Ovary (tissue), 9 donors: ENCODE results near the gene PRRT4. TPM values are rescaled to one million over a fixed set of nuclear protein-coding genes. Genes with fewer than 3 reads are reported as not detected.

Experiments
- DNase-seq, 5 donors: peaks; one replicate each; pipeline ENCODE4 v3.0.0-alpha.2; 2019 to 2020
- H3K27ac ChIP-seq, 2 donors: fragments of 200-600 bp; one replicate each; pipeline versions ENCODE4 v1.5.1 to v1.8.0; 2019 to 2022
- H3K27me3 ChIP-seq: fragments of 200-600 bp; one replicate; pipeline ENCODE4 v1.8.0; 2022
- H3K36me3 ChIP-seq: fragments of 200-600 bp; sonication (generic); one replicate; pipeline ENCODE4 v1.5.1; 2019
- H3K4me1 ChIP-seq: one replicate; pipeline ENCODE4 v1.8.1; 2013; ENCODE audit warnings: mild to moderate bottlenecking, moderate library complexity; ENCODE audit not compliant: insufficient read depth
- H3K4me3 ChIP-seq: fragments of 200-600 bp; sonication (generic); one replicate; pipeline ENCODE4 v1.5.1; 2017
- H3K9me3 ChIP-seq, 2 donors: fragments of 200-600 bp in 1 of 2; sonication (generic) in 1 of 2; one replicate each; pipeline versions ENCODE4 v1.5.1 to v1.8.1; 2013 to 2019; ENCODE audit warnings: mild to moderate bottlenecking in 1 of 2, moderate library complexity in 1 of 2
- CTCF ChIP-seq, 3 donors: fragments of 450-650 bp in 2 of 3; fragments of 200-600 bp in 1 of 3; IDR thresholded peaks; one replicate each; pipeline versions ENCODE4 v1.5.1 to v1.8.0; 2016 to 2022; ENCODE audit warnings: antibody characterized with exemption in 3 of 3, mild to moderate bottlenecking in 1 of 3
- EP300 ChIP-seq: sonication (generic); formaldehyde crosslinking; IDR thresholded peaks from one replicate; pipeline ENCODE4 v1.6.1; 2017; ENCODE audit warnings: antibody characterized with exemption
- POLR2A ChIP-seq: fragments of 450-650 bp; IDR thresholded peaks from one replicate; pipeline ENCODE4 v1.6.1; 2017; ENCODE audit warnings: antibody characterized with exemption, mild to moderate bottlenecking, moderate library complexity
- WGBS, 3 donors: extraction: QIAGEN DNeasy Blood & Tissue Kit in 1 of 3; methylation state at CpG; one replicate each; pipeline versions ENCODE4 v1.1.5 to v1.1.7; 2013 to 2017; 5-methylcytosine and 5-hydroxymethylcytosine counted together
- intact Hi-C, 4 donors: fragments of 100-400 bp; cut with DNase I; formaldehyde crosslinking; loops; one replicate each; pipeline versions ENCODE4 v1.11.0 to v1.15.1; 2022 to 2023
- polyA plus RNA-seq, 2 donors: library from polyadenylated mRNA; stranded (reverse); fragments of 200-250 nt in 1 of 2; fragments of 350-450 nt in 1 of 2; fragmentation: Illumina TruSeq in 1 of 2; extraction: RNeasy Lipid Tissue Mini Kit (QIAGEN cat#74804) in 1 of 2; gene quantifications; one replicate each; pipeline ENCODE4 v1.2.3, GENCODE V29; 2013 to 2014
- total RNA-seq, 7 donors: library from RNA; depleted of rRNA in 2 of 7; stranded (reverse); fragments of >200 nt in 2 of 7; fragmentation: NEBNext Ultra II Directional in 3 of 7; extraction: Animal tissue kit (Norgen Biotek cat#: 25700) in 3 of 7; gene quantifications; one replicate each; pipeline versions ENCODE4 v1.1.0 to v1.2.4, GENCODE V29; 2016 to 2023
- donor health status: DM: no; HTN: no; CAD: no; lungs with moderate emphysema.
- donor health status: DM: no; HTN: no; CAD: no.
- donor health status: Bipolar disorder and iron deficiency.
- donor health status: DM: yes; HTN: yes; CAD: no.
- donor health status: DM: no; HTN: no; CAD: no.
- donor health status: DM: yes; HTN: yes; CAD: no.

PRRT4 gene
- total and polyA plus RNA-seq, 9 donors, result 0.11 to 1.2 (median 0.74) TPM

GRCh38 chr7:128388145-128388485 is 26.6 kb upstream of the PRRT4 start:
- Histone ChIP-seq H3K36me3 (no peaks in the 10 kb centered on the region), H3K4me3 (no peak overlapping the region), H3K27me3 (no peaks in the 10 kb centered on the region), H3K9me3 (no peaks in the 10 kb centered on the region), H3K27ac (no peak overlapping the region), H3K4me1 (no peaks in the 10 kb centered on the region)
- no peak for DNase-seq
- TF ChIP-seq CTCF (IDR thresholded peaks at IDR 0.05) (no peak), POLR2A (no peak), EP300 (no peak)
- intact Hi-C loops, result loop anchor here in 2 of 4 donors (5.0 kb wide), 2 partner anchors 36 to 41 kb away; no protein-coding TSS in a partner anchor
- 28 to 50% (median 32%) methylated on average over 3 of the region's 3 CpGs for WGBS, 3 donors

GRCh38 chr7:128387216-128388144 is 26.0 kb upstream of the PRRT4 start:
- 6 to 9% (median 6%) methylated on average over 24 of the region's 24 CpGs for WGBS, 3 donors
- Histone ChIP-seq H3K9me3 (no peaks in the 10 kb centered on the region), H3K27ac (no peak overlapping the region), H3K4me1 (no peaks in the 10 kb centered on the region), H3K27me3 (no peaks in the 10 kb centered on the region), H3K4me3 (no peak overlapping the region), H3K36me3 (no peaks in the 10 kb centered on the region)
- peak; percentile 78 to 92 (median 86) for DNase-seq
- intact Hi-C loops, result loop anchor here in 2 of 4 donors (5.0 kb wide), 2 partner anchors 35 to 40 kb away; no protein-coding TSS in a partner anchor
- TF ChIP-seq CTCF (IDR thresholded peaks at IDR 0.05) (peak; percentile 69 to 81 (median 70)), POLR2A (no peak), EP300 (no peak)

GRCh38 chr7:128385988-128386925 is 24.8 kb upstream of the PRRT4 start:
- intact Hi-C loops, result loop anchor here in 2 of 4 donors (5.0 kb wide), 2 partner anchors 34 to 39 kb away; no protein-coding TSS in a partner anchor
- Histone ChIP-seq H3K9me3 (no peaks in the 10 kb centered on the region), H3K27ac (no peak overlapping the region), H3K27me3 (no peaks in the 10 kb centered on the region), H3K36me3 (no peaks in the 10 kb centered on the region), H3K4me1 (no peaks in the 10 kb centered on the region), H3K4me3 (no peak overlapping the region)
- no peak for DNase-seq
- 85 to 88% (median 87%) methylated on average over 4 of the region's 4 CpGs for WGBS, 3 donors
- no peak for TF ChIP-seq EP300
- no peak for TF ChIP-seq POLR2A
- TF ChIP-seq CTCF (IDR thresholded peaks at IDR 0.05), result no peak

GRCh38 chr7:128384726-128385125 is 23.2 kb upstream of the PRRT4 start:
- WGBS, 3 donors, result 79 to 84% (median 80%) methylated on average over 7 of the region's 7 CpGs
- Histone ChIP-seq H3K27ac (no peak overlapping the region), H3K36me3 (no peaks in the 10 kb centered on the region), H3K4me3 (no peak overlapping the region), H3K27me3 (no peaks in the 10 kb centered on the region), H3K9me3 (no peaks in the 10 kb centered on the region), H3K4me1 (no peaks in the 10 kb centered on the region)
- intact Hi-C loops, result loop anchor here in 2 of 4 donors (5.0 kb wide), 2 partner anchors 32 to 37 kb away; no protein-coding TSS in a partner anchor
- no peak for TF ChIP-seq POLR2A
- no peak for TF ChIP-seq CTCF (IDR thresholded peaks at IDR 0.05)
- no peak for TF ChIP-seq EP300
- no peak for DNase-seq
